Measurements from ENCODE around the gene WSCD1.

Gene WSCD1

GRCh38 chr17:6166492-6167179 lies 96.5 kb downstream of the WSCD1 start:
- TF ChIP-seq POLR2AphosphoS5 (IDR thresholded peaks at IDR 0.05; ENCODE audit: borderline replicate concordance, low read depth, low read length) (no peak), EZH2 (IDR thresholded peaks at IDR 0.05) (no peak), FOXP2 (optimal IDR thresholded peaks at IDR 0.05; ENCODE audit: control extremely low read depth, extremely low read length, insufficient read depth) (no peak)
- no peak overlapping the region for H3K9ac ChIP-seq (ENCODE audit: insufficient read length)
- H3K4me3 ChIP-seq = no peak overlapping the region
- no peak for DNase-seq (ENCODE audit: low read depth, low spot score)
- H3K9me3 ChIP-seq (ENCODE audit: low read depth, low read length) = no peaks in the 10 kb centered on the region
- H3K36me3 ChIP-seq (ENCODE audit: insufficient read depth, low read length) = no peaks in the 10 kb centered on the region
- no peak overlapping the region for H3K27ac ChIP-seq

- no peaks in the 10 kb centered on the region for H3K9me3 ChIP-seq (ENCODE audit: low read depth, low read length)
- H3K4me3 ChIP-seq = no peak overlapping the region
- DNase-seq (ENCODE audit: low read depth, low spot score) = no peak
- H3K27ac ChIP-seq = no peak overlapping the region
- H3K9ac ChIP-seq (ENCODE audit: insufficient read length) = no peak overlapping the region
- no peak for TF ChIP-seq FOXP2 (optimal IDR thresholded peaks at IDR 0.05; ENCODE audit: control extremely low read depth, extremely low read length, insufficient read depth)
- TF ChIP-seq EZH2 (IDR thresholded peaks at IDR 0.05) = no peak
- TF ChIP-seq POLR2AphosphoS5 (IDR thresholded peaks at IDR 0.05; ENCODE audit: borderline replicate concordance, low read depth, low read length) = no peak
- H3K36me3 ChIP-seq (ENCODE audit: insufficient read depth, low read length) = no peaks in the 10 kb centered on the region
Observed at GRCh38 chr17:6168296-6168695, 98.1 kb downstream of the WSCD1 start.

GRCh38 chr17:6170349-6170748 lies 100.2 kb downstream of the WSCD1 start:
- DNase-seq (ENCODE audit: low read depth, low spot score) = no peak
- Histone ChIP-seq H3K4me3 (no peak overlapping the region), H3K36me3 (ENCODE audit: insufficient read depth, low read length) (no peaks in the 10 kb centered on the region), H3K9ac (ENCODE audit: insufficient read length) (no peak overlapping the region), H3K9me3 (ENCODE audit: low read depth, low read length) (no peaks in the 10 kb centered on the region), H3K27ac (no peak overlapping the region)
- TF ChIP-seq EZH2 (IDR thresholded peaks at IDR 0.05) (no peak), POLR2AphosphoS5 (IDR thresholded peaks at IDR 0.05; ENCODE audit: borderline replicate concordance, low read depth, low read length) (no peak), FOXP2 (optimal IDR thresholded peaks at IDR 0.05; ENCODE audit: control extremely low read depth, extremely low read length, insufficient read depth) (no peak)

- no peak overlapping the region for H3K9ac ChIP-seq (ENCODE audit: insufficient read length)
- no peak overlapping the region for H3K4me3 ChIP-seq
- DNase-seq (ENCODE audit: low read depth, low spot score) = no peak
- TF ChIP-seq EZH2 (IDR thresholded peaks at IDR 0.05) (no peak), FOXP2 (optimal IDR thresholded peaks at IDR 0.05; ENCODE audit: control extremely low read depth, extremely low read length, insufficient read depth) (no peak), POLR2AphosphoS5 (IDR thresholded peaks at IDR 0.05; ENCODE audit: borderline replicate concordance, low read depth, low read length) (no peak)
- H3K27ac ChIP-seq = no peak overlapping the region
- H3K36me3 ChIP-seq (ENCODE audit: insufficient read depth, low read length) = no peaks in the 10 kb centered on the region
- H3K9me3 ChIP-seq (ENCODE audit: low read depth, low read length) = no peaks in the 10 kb centered on the region
Observed at GRCh38 chr17:6172642-6173330, 102.6 kb downstream of the WSCD1 start.

- TF ChIP-seq EZH2 (IDR thresholded peaks at IDR 0.05) (no peak), FOXP2 (optimal IDR thresholded peaks at IDR 0.05; ENCODE audit: control extremely low read depth, extremely low read length, insufficient read depth) (no peak), POLR2AphosphoS5 (IDR thresholded peaks at IDR 0.05; ENCODE audit: borderline replicate concordance, low read depth, low read length) (no peak)
- no peak overlapping the region for H3K9ac ChIP-seq (ENCODE audit: insufficient read length)
- no peaks in the 10 kb centered on the region for H3K9me3 ChIP-seq (ENCODE audit: low read depth, low read length)
- H3K27ac ChIP-seq = no peak overlapping the region
- no peaks in the 10 kb centered on the region for H3K36me3 ChIP-seq (ENCODE audit: insufficient read depth, low read length)
- DNase-seq (ENCODE audit: low read depth, low spot score) = no peak
- H3K4me3 ChIP-seq = no peak overlapping the region
Observed at GRCh38 chr17:6173653-6174052, 103.5 kb downstream of the WSCD1 start.
